Activated naive CD4-positive, alpha-beta T cell treated with anti-CD3 and anti-CD28 coated beads for 36 hours (primary cell): ENCODE data around the gene SHMT2. TPM values are rescaled to one million over a fixed set of nuclear protein-coding genes. Genes with fewer than 3 reads are reported as not detected.
"Not testable (repeated sequence)": the region's sequence is repeated elsewhere in the genome, so short reads cannot be mapped to it uniquely, and the experiment has no call there.

Source experiments
- CTCF ChIA-PET: fragments of 350-600 bp; sonication (Branson Sonifier 250); formaldehyde crosslinking; loops from one replicate; lab custom pipeline; 2021; ENCODE audit warnings: antibody characterized with exemption; lab: Charles Lee
- DNase-seq: peaks from one replicate; pipeline ENCODE4 v3.0.0-alpha.2; 2020
- H3K27ac Mint-ChIP-seq: one replicate; pipeline ENCODE4 v1.8.0; 2021; ENCODE audit warnings: mild to moderate bottlenecking, mixed read lengths
- H3K27me3 Mint-ChIP-seq: one replicate; pipeline ENCODE4 v1.8.0; 2021; ENCODE audit warnings: low read depth, mixed read lengths
- H3K36me3 Mint-ChIP-seq: one replicate; pipeline ENCODE4 v1.8.0; 2021; ENCODE audit warnings: low read depth, mixed read lengths
- H3K4me1 Mint-ChIP-seq: one replicate; pipeline ENCODE4 v1.8.0; 2021; ENCODE audit warnings: low read depth, mixed read lengths
- H3K4me3 Mint-ChIP-seq: one replicate; pipeline ENCODE4 v1.8.0; 2021; ENCODE audit warnings: mild to moderate bottlenecking, moderate library complexity, mixed read lengths
- H3K9me3 Mint-ChIP-seq: one replicate; pipeline ENCODE4 v1.8.0; 2021; ENCODE audit warnings: mixed read lengths
- intact Hi-C: fragments of 100-400 bp; cut with micrococcal nuclease; formaldehyde crosslinking; loops from one replicate; pipeline ENCODE4 v1.15.1; 2023
- microRNA-seq: library from miRNA; unstranded; fragments of <30 nt; microRNA quantifications from one replicate; pipeline ENCODE4 v1.2.0, GENCODE V29; 2022; ENCODE audit warnings: borderline microRNAs expressed, borderline replicate concordance
- total RNA-seq, 2 experiments: library from RNA; stranded (reverse); gene quantifications; one replicate each; pipeline ENCODE4 v1.2.3, GENCODE V29; 2021

The SHMT2 gene
- total RNA-seq, 2 experiments from 2014 or later, result 542 to 552 TPM

DNA sequence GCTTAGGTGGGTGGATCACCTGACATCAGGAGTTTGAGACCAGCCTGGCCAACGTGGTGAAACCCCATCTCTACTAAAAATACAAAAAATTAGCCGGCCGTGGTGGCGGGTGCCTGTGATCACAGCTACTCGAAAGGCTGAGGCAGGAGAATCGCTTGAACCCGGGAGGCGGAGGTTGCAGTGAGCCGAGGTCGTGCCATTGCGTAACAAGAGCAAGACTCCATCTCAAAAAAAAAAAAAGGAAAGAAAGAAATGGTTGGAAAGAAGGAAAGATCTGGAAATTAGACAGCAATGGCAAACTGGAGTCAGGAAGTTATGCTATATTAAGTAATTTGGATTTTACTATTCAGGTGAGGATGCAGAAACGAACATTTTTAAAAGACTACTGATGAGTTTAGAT lies 52.6 kb downstream of the SHMT2 start:
- H3K4me1 Mint-ChIP-seq, result peaks cover 26% of the 10 kb centered on the region
- H3K36me3 Mint-ChIP-seq, result peaks cover 20% of the 10 kb centered on the region
- H3K27ac Mint-ChIP-seq, H3K27me3 Mint-ChIP-seq, H3K4me3 Mint-ChIP-seq, intact Hi-C loops, DNase-seq, H3K9me3 Mint-ChIP-seq: not testable (repeated sequence)
- CTCF ChIA-PET, result interaction anchor here (1.1 to 2.0 kb wide), 3 partner anchors 170 to 176 kb away, joined by 4 to 7 read pairs (median 4); no protein-coding TSS in a partner anchor

Small RNA genes lying within 50 kb of the gene (microRNA-seq; reads per million reads assigned to microRNA genes)
- gene MIR1228, result not detected

Other genes with a start within 250 kb of the SHMT2 start
- 1 to 10 TPM; 5.1 to 5.5 TPM for gene ZBTB39, start 223.2 kb upstream of the SHMT2 start, total RNA-seq
- gene TAC3, start 213.2 kb upstream of the SHMT2 start, total RNA-seq, result under 1 TPM in 1 of 2 experiments, not detected in 1; 0.48 TPM
- 1 to 10 TPM; 1.4 to 1.5 TPM for gene MYO1A, start 179.6 kb upstream of the SHMT2 start, total RNA-seq
- 10 to 100 TPM; 71.3 to 72.2 TPM for gene NEMP1, start 150.9 kb upstream of the SHMT2 start, total RNA-seq
- 10 to 100 TPM; 18.4 to 19.1 TPM for gene NAB2, start 140.6 kb upstream of the SHMT2 start, total RNA-seq
- 100 to 1,000 TPM; 188 to 193 TPM for gene STAT6, start 118.3 kb upstream of the SHMT2 start, total RNA-seq
- 1 to 10 TPM; 1.0 to 1.5 TPM for gene LRP1, start 101.2 kb upstream of the SHMT2 start, total RNA-seq
- gene LRP1-AS, start 82.1 kb upstream of the SHMT2 start, total RNA-seq, result not detected
- under 1 TPM; 0.25 to 0.79 TPM for gene NXPH4, start 12.9 kb upstream of the SHMT2 start, total RNA-seq
- gene STAC3, start 21.5 kb downstream of the SHMT2 start, total RNA-seq, result 1 to 10 TPM in 1 of 2 experiments, under 1 TPM in 1; 0.93 to 1.5 TPM
- 10 to 100 TPM; 42.2 to 44.8 TPM for gene R3HDM2, start 201.3 kb downstream of the SHMT2 start, total RNA-seq
- not detected for gene INHBC, start 205.1 kb downstream of the SHMT2 start, total RNA-seq
- gene INHBE, start 225.6 kb downstream of the SHMT2 start, total RNA-seq, result 1 to 10 TPM in 1 of 2 experiments, under 1 TPM in 1; 0.81 to 1.0 TPM
- gene GLI1, start 230.1 kb downstream of the SHMT2 start, total RNA-seq, result not detected